ENCODE measurements around the gene ELAVL4.
A peak's percentile ranks its signal among the peaks of the same experiment; 100 is the strongest.

The ELAVL4 gene

GRCh38 chr1:50177994-50178393, 69.3 kb downstream of the ELAVL4 start:
- FAIRE-seq, result no peak
- no peak for DNase-seq (ENCODE audit: low spot score)

GRCh38 chr1:50179639-50180038, 70.9 kb downstream of the ELAVL4 start:
- FAIRE-seq (no peak), DNase-seq (ENCODE audit: low spot score) (no peak)

GRCh38 chr1:50180367-50180766, 71.6 kb downstream of the ELAVL4 start:
- FAIRE-seq (no peak), DNase-seq (ENCODE audit: low spot score) (no peak)

GRCh38 chr1:50181027-50181663, 72.4 kb downstream of the ELAVL4 start:
- DNase-seq (ENCODE audit: low spot score), result peak; percentile 19
- no peak for FAIRE-seq

- DNase-seq (ENCODE audit: low spot score) (no peak), FAIRE-seq (no peak)
Measured at GRCh38 chr1:50183378-50184133, 74.8 kb downstream of the ELAVL4 start.

- DNase-seq (ENCODE audit: low spot score) (no peak), FAIRE-seq (no peak)
Measured at GRCh38 chr1:50189369-50189768, 80.6 kb downstream of the ELAVL4 start.

GRCh38 chr1:50193002-50193401, 84.3 kb downstream of the ELAVL4 start:
- no peak for DNase-seq (ENCODE audit: low spot score)
- no peak for FAIRE-seq

- DNase-seq (ENCODE audit: low spot score) (no peak), FAIRE-seq (no peak)
Measured at GRCh38 chr1:50195205-50195604, 86.5 kb downstream of the ELAVL4 start.

- no peak for DNase-seq (ENCODE audit: low spot score)
- FAIRE-seq, result no peak
Measured at GRCh38 chr1:50196081-50196480, 87.4 kb downstream of the ELAVL4 start.

GRCh38 chr1:50197216-50197615, 88.5 kb downstream of the ELAVL4 start:
- FAIRE-seq (no peak), DNase-seq (ENCODE audit: low spot score) (no peak)

- no peak for FAIRE-seq
- DNase-seq (ENCODE audit: low spot score), result no peak
Measured at GRCh38 chr1:50208315-50208714, 99.6 kb downstream of the ELAVL4 start.

- FAIRE-seq (no peak), DNase-seq (ENCODE audit: low spot score) (no peak)
Measured at GRCh38 chr1:50208756-50209155, 100.0 kb downstream of the ELAVL4 start.

- FAIRE-seq (no peak), DNase-seq (ENCODE audit: low spot score) (no peak)
Measured at GRCh38 chr1:50209749-50210148, 101.0 kb downstream of the ELAVL4 start.

GRCh38 chr1:50213505-50213904, 104.8 kb downstream of the ELAVL4 start:
- FAIRE-seq, result no peak

GRCh38 chr1:50214717-50215116, 106.0 kb downstream of the ELAVL4 start:
- no peak for DNase-seq (ENCODE audit: low spot score)
- FAIRE-seq, result no peak

More at GRCh38 chr1:50213505-50213904, 104.8 kb downstream of the ELAVL4 start:
- no peak for DNase-seq (ENCODE audit: low spot score)

- FAIRE-seq (no peak), DNase-seq (ENCODE audit: low spot score) (no peak)
Measured at GRCh38 chr1:50218344-50219120, 109.8 kb downstream of the ELAVL4 start.

GRCh38 chr1:50228871-50229384, 120.2 kb downstream of the ELAVL4 start:
- DNase-seq (ENCODE audit: low spot score), result no peak
- FAIRE-seq, result no peak

GRCh38 chr1:50231209-50231608, 122.5 kb downstream of the ELAVL4 start:
- FAIRE-seq (no peak), DNase-seq (ENCODE audit: low spot score) (no peak)

- FAIRE-seq, result no peak
- DNase-seq (ENCODE audit: low spot score), result no peak
Measured at GRCh38 chr1:50232336-50232735, 123.6 kb downstream of the ELAVL4 start.

GRCh38 chr1:50236656-50237055, 127.9 kb downstream of the ELAVL4 start:
- DNase-seq (ENCODE audit: low spot score) (no peak), FAIRE-seq (no peak)

- FAIRE-seq, result no peak
Measured at GRCh38 chr1:50237056-50237455, 128.3 kb downstream of the ELAVL4 start.

GRCh38 chr1:50243939-50244338, 135.2 kb downstream of the ELAVL4 start:
- DNase-seq (ENCODE audit: low spot score), result no peak
- FAIRE-seq, result no peak

More at GRCh38 chr1:50237056-50237455, 128.3 kb downstream of the ELAVL4 start:
- DNase-seq (ENCODE audit: low spot score), result no peak
